Loucy (cell line): ENCODE measurements around the gene SORCS1.

Source experiments
- H2AFZ ChIP-seq: fragments of 200-600 bp; sonication (generic); 2 replicates; pipeline ENCODE4 v1.6.0; 2016; ENCODE audit warnings: antibody characterized with exemption, mild to moderate bottlenecking, low read length, moderate library complexity
- H3F3A ChIP-seq: fragments of 200-600 bp; 2 replicates; pipeline ENCODE4 v1.6.0; 2016; ENCODE audit warnings: antibody characterized with exemption, low read depth, mild to moderate bottlenecking
- H3K27me3 ChIP-seq: fragments of 200-600 bp; sonication (generic); 2 replicates; pipeline ENCODE4 v1.6.1; 2014; ENCODE audit warnings: low read length, mild to moderate bottlenecking; ENCODE audit not compliant: insufficient read depth, poor library complexity, severe bottlenecking
- H3K36me3 ChIP-seq: fragments of 200-600 bp; sonication (generic); 2 replicates; pipeline ENCODE4 v1.6.1; 2016; ENCODE audit warnings: low read length; ENCODE audit not compliant: insufficient read depth
- H3K4me1 ChIP-seq: fragments of 200-600 bp; sonication (generic); 2 replicates; pipeline ENCODE4 v1.5.1; 2014; ENCODE audit warnings: low read length, mild to moderate bottlenecking; ENCODE audit not compliant: insufficient read depth, poor library complexity, severe bottlenecking
- H3K4me2 ChIP-seq: fragments of 200-600 bp; sonication (generic); 2 replicates; pipeline ENCODE4 v1.6.0; 2014; ENCODE audit warnings: antibody characterized with exemption, low read length, low read depth, mild to moderate bottlenecking; ENCODE audit not compliant: poor library complexity, severe bottlenecking
- H3K4me3 ChIP-seq: fragments of 200-600 bp; sonication (generic); 2 replicates; pipeline ENCODE4 v1.5.1; 2014; ENCODE audit warnings: low read length, mild to moderate bottlenecking, mixed read lengths; ENCODE audit not compliant: poor library complexity, severe bottlenecking
- H3K79me2 ChIP-seq: fragments of 200-600 bp; sonication (generic); 2 replicates; pipeline ENCODE4 v1.6.1; 2014; ENCODE audit warnings: low read length; ENCODE audit not compliant: insufficient read depth
- H3K9ac ChIP-seq: fragments of 200-600 bp; sonication (generic); 2 replicates; pipeline ENCODE4 v1.6.0; 2014; ENCODE audit warnings: mild to moderate bottlenecking, low read depth, low read length, moderate library complexity; ENCODE audit not compliant: poor library complexity, severe bottlenecking
- H3K9me2 ChIP-seq: fragments of 200-600 bp; sonication (generic); replicated peaks from 2 replicates; pipeline ENCODE4 v1.6.1; 2016; ENCODE audit warnings: low read depth, low read length, mixed read lengths
- H3K9me3 ChIP-seq: fragments of 200-600 bp; sonication (generic); 2 replicates; pipeline ENCODE4 v1.6.1; 2014; ENCODE audit warnings: mild to moderate bottlenecking, antibody characterized with exemption, low read length, low read depth; ENCODE audit not compliant: insufficient read depth
- H4K20me1 ChIP-seq: fragments of 200-600 bp; sonication (generic); 2 replicates; pipeline ENCODE4 v1.6.0; 2014; ENCODE audit warnings: antibody characterized with exemption, low read length, mild to moderate bottlenecking; ENCODE audit not compliant: insufficient read depth, poor library complexity, severe bottlenecking
- EZH2phosphoT487 ChIP-seq: fragments of 200-600 bp; IDR thresholded peaks from 2 replicates; pipeline ENCODE4 v1.6.1; 2018; ENCODE audit warnings: antibody characterized with exemption, mild to moderate bottlenecking, moderate library complexity, borderline replicate concordance
- TF ChIP-seq, protein P1 (sequence below): fragments of 200-600 bp; sonication (generic); conservative IDR thresholded peaks from 2 replicates; pipeline ENCODE4 v1.5.1; 2014; ENCODE audit warnings: mild to moderate bottlenecking, antibody characterized with exemption, low read length

The SORCS1 gene

DNA sequence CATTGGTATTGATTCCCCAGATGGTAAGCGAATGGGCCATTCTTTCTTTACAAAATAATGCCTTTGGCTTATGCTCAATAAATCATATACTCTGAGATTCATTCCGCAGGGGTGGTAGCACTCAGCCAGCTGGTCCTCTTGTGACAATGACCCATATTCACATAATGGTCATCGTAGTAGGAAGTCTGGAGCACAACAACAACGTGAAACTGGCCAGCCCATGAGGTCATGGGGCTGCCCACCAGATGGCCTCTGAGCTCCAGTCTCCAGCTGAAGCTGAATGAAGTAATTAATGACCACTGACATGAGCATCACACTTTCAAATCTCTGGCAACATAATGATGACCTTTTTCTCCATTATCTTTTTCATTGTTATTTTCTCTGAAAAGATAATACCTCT, 42.3 kb upstream of the SORCS1 start:
- no peaks in the 10 kb centered on the region for H3K36me3 ChIP-seq
- no peak overlapping the region for H2AFZ ChIP-seq
- no peaks in the 10 kb centered on the region for H3K79me2 ChIP-seq
- no peak overlapping the region for H3K4me2 ChIP-seq
- no peaks in the 10 kb centered on the region for H3K27me3 ChIP-seq
- no peaks in the 10 kb centered on the region for H3K9me2 ChIP-seq
- no peak for TF ChIP-seq EZH2phosphoT487
- TF ChIP-seq, protein P1, sequence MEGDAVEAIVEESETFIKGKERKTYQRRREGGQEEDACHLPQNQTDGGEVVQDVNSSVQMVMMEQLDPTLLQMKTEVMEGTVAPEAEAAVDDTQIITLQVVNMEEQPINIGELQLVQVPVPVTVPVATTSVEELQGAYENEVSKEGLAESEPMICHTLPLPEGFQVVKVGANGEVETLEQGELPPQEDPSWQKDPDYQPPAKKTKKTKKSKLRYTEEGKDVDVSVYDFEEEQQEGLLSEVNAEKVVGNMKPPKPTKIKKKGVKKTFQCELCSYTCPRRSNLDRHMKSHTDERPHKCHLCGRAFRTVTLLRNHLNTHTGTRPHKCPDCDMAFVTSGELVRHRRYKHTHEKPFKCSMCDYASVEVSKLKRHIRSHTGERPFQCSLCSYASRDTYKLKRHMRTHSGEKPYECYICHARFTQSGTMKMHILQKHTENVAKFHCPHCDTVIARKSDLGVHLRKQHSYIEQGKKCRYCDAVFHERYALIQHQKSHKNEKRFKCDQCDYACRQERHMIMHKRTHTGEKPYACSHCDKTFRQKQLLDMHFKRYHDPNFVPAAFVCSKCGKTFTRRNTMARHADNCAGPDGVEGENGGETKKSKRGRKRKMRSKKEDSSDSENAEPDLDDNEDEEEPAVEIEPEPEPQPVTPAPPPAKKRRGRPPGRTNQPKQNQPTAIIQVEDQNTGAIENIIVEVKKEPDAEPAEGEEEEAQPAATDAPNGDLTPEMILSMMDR, result no peak
- H3K4me1 ChIP-seq, result no peaks in the 10 kb centered on the region
- no peak overlapping the region for H3K9ac ChIP-seq
- no peaks in the 10 kb centered on the region for H3F3A ChIP-seq
- no peaks in the 10 kb centered on the region for H3K9me3 ChIP-seq
- H3K4me3 ChIP-seq, result no peak overlapping the region
- no peaks in the 10 kb centered on the region for H4K20me1 ChIP-seq

DNA sequence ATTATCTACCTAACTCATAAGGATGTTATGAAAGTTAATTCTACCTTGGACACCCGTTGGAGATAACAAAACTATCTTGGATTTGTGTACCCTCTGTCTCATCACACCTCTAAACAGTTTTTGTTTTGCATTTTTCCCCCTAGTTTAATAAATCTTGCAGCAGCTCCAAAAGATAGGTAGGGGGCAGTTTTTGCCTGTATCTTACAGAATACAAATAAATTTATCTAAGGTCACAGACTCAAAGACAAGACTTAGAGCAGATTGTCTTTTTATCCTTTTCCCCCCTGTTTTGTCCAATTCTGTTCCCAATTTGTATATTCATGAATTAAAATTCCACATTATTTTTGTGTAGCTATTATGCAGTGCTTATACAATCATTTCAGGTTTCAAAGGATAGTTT, 5.0 kb upstream of the SORCS1 start:
- Histone ChIP-seq H2AFZ (no peak overlapping the region), H3K4me1 (no peaks in the 10 kb centered on the region), H3K9me2 (no peaks in the 10 kb centered on the region), H3K9me3 (no peaks in the 10 kb centered on the region), H3K4me2 (no peak overlapping the region), H3F3A (no peaks in the 10 kb centered on the region), H3K27me3 (no peaks in the 10 kb centered on the region), H4K20me1 (no peaks in the 10 kb centered on the region), H3K4me3 (no peak overlapping the region), H3K36me3 (no peaks in the 10 kb centered on the region), H3K79me2 (no peaks in the 10 kb centered on the region), H3K9ac (no peak overlapping the region)
- TF ChIP-seq EZH2phosphoT487, result no peak
- TF ChIP-seq, protein P1, result no peak

DNA sequence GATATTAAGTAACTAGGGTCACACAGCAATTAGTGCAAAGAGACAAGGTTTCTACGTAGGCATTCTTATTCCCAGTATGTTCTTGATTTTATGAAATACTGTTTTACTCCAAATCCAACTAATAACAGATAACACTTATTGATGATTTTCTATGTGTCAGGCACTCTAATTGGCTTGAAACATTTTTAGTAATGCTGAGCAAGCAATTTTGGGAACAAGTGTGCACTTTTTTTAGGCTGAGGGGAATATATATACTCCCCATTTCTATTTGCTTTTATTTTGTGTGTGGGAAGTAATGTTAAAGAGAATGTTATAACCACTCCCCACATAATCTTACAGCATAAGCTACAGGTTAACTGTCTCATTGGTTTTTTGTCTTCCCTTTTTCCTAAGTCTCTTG, 4.2 kb upstream of the SORCS1 start:
- no peak overlapping the region for H2AFZ ChIP-seq
- H3K9ac ChIP-seq, result no peak overlapping the region
- no peaks in the 10 kb centered on the region for H3K9me3 ChIP-seq
- no peaks in the 10 kb centered on the region for H3K4me1 ChIP-seq
- H3K27me3 ChIP-seq, result no peaks in the 10 kb centered on the region
- H3F3A ChIP-seq, result no peaks in the 10 kb centered on the region
- no peak overlapping the region for H3K4me2 ChIP-seq
- no peak overlapping the region for H3K4me3 ChIP-seq
- no peaks in the 10 kb centered on the region for H4K20me1 ChIP-seq
- H3K79me2 ChIP-seq, result no peaks in the 10 kb centered on the region
- no peaks in the 10 kb centered on the region for H3K9me2 ChIP-seq
- TF ChIP-seq, protein P1, result no peak
- TF ChIP-seq EZH2phosphoT487, result no peak
- no peaks in the 10 kb centered on the region for H3K36me3 ChIP-seq
